ENCODE data around the gene TTLL9.

Gene TTLL9

DNA sequence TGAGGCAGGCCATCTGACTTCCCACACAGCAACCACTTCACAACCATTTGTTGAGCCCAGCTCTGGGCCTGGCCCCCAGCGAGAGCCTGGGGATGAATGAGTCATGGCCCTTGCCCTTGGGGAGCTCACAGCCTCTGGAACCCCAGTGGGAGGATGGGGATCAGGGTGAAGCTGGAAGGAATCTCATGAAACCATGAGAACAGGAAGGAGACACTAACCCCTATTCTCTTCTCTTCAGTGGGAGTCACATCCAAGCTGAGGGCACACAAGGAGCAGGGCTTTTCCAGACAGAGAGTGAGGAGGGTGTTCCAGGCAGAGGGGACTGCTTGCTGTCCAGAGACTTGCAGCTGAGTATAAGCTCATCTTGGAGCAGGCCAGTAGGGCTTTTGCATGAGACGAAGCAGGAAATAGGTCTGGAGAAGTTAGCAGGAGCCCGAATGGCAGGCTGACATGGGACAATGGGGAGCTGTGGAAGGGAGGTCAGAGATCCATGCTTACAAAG is 32.5 kb upstream of the TTLL9 start:
- H3K4me3 ChIP-seq (ENCODE audit: low read length): no peak overlapping the region
- no peak for DNase-seq (ENCODE audit: low read depth)
- TF ChIP-seq, protein P1, sequence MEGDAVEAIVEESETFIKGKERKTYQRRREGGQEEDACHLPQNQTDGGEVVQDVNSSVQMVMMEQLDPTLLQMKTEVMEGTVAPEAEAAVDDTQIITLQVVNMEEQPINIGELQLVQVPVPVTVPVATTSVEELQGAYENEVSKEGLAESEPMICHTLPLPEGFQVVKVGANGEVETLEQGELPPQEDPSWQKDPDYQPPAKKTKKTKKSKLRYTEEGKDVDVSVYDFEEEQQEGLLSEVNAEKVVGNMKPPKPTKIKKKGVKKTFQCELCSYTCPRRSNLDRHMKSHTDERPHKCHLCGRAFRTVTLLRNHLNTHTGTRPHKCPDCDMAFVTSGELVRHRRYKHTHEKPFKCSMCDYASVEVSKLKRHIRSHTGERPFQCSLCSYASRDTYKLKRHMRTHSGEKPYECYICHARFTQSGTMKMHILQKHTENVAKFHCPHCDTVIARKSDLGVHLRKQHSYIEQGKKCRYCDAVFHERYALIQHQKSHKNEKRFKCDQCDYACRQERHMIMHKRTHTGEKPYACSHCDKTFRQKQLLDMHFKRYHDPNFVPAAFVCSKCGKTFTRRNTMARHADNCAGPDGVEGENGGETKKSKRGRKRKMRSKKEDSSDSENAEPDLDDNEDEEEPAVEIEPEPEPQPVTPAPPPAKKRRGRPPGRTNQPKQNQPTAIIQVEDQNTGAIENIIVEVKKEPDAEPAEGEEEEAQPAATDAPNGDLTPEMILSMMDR (IDR thresholded peaks at IDR 0.05; ENCODE audit: insufficient read depth, low read depth, low read length, missing control alignments): no peak

DNA sequence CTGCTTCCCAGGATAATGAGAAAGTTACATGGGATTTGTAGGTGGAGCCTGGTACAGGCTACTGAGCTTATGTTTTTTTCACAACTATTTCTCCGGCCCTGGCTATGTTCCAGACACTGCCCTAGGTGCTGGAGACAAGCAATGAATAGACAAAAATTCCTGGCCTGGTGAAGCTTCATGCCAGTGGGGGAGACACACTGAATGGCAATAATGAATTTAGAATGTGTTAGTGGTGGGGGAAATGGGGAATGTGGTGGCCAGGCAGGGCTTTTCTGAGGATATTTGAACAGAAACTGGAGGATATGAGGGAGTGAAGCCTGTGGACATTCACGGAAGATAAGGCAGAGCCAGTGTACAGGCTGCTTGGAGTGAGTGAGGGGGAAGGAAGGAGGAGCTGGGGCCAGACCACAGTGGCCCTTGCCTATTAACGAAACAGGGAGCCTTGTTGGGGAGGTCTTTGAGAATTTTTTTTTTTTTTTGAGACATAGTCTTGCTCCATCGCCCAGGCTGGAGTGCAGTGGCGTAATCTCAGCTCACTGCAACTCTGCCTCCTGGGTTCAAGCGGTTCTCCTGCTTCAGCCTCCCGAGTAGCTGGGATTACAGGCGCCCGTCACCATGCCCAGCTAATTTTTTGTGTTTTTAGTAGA is 31.7 kb upstream of the TTLL9 start:
- TF ChIP-seq, protein P1 (IDR thresholded peaks at IDR 0.05; ENCODE audit: insufficient read depth, low read depth, low read length, missing control alignments): no peak
- DNase-seq (ENCODE audit: low read depth): no peak
- H3K4me3 ChIP-seq (ENCODE audit: low read length): no peak overlapping the region

DNA sequence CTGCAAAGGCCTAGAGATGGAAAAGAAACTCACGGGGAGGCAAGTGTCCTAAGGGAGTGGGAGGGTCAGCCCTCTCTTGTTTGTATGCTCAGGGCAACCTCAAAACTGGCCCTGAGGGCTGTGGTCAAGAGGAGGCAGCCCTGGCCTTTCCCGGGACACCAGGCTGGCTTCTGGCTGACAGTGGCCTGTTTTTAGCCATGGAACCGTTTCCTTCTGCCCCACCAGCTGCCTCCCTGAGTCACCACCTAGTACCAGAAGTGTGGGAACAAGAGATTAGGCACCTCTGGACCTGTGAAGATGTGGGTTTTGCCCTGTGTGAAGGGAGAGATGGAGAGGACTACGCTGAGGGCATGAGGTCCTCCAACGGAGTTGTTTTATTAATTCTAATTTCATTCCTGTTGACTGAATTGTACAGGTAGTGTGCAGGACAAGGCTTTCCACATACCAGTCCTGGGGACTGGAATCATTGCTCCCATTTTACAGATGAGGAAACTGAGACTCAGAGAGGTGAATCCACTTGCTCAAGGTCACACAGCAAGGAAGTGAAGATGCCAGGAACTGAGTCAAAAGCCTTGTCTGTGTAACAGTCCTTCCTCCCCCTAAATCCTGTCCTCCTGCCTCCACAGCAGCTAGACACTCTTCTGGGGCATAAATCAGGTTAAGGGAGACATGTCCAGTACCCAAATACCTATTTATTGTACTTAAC is 30.5 kb upstream of the TTLL9 start:
- TF ChIP-seq, protein P1 (IDR thresholded peaks at IDR 0.05; ENCODE audit: insufficient read depth, low read depth, low read length, missing control alignments): no peak
- no peak overlapping the region for H3K4me3 ChIP-seq (ENCODE audit: low read length)
- DNase-seq (ENCODE audit: low read depth): no peak

DNA sequence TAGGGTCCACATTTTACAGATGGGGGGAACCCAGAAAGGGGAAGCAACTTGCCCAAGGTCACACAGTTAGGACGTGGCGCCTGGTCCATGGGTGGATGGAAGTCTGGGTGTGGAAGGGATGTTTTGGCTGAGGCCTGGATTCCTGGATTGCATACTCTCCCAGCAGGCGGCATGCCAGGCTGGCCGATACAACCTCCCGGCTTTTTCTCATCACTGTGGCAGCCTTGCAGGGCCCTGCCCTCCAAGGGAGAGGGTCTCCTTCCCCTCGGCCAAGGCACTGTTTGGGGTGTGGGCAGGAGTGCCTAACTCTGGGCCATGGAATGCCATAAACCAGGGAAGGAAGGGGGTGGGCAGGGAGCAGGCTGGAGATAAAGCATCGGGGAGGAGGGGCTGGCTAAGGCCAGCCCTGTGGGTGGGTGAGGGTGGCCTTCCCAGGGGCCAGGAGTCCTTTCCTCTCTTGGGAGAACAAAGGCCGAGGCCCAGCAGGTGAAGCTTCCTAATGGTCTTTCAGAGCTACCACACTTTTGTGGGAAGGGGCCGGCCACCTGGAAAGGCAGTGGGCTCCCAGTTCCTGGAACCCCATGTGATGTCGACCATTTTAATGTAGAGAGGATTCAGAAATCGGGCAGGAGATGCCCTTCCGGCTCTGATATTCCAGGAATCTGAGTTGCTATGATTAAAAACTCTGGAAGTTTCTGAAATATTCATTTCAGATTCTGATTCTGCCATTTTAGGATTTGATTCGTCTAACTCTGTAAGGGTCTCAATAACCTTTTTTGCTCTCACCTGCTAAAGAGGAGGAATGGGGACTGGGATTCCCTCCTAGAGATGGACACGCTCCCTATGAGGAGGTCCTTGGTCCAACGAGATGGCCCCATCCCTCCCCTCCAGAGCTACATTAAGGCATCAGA is 29.3 kb upstream of the TTLL9 start:
- no peak overlapping the region for H3K4me3 ChIP-seq (ENCODE audit: low read length)
- no peak for DNase-seq (ENCODE audit: low read depth)
- TF ChIP-seq, protein P1 (IDR thresholded peaks at IDR 0.05; ENCODE audit: insufficient read depth, low read depth, low read length, missing control alignments): no peak

DNA sequence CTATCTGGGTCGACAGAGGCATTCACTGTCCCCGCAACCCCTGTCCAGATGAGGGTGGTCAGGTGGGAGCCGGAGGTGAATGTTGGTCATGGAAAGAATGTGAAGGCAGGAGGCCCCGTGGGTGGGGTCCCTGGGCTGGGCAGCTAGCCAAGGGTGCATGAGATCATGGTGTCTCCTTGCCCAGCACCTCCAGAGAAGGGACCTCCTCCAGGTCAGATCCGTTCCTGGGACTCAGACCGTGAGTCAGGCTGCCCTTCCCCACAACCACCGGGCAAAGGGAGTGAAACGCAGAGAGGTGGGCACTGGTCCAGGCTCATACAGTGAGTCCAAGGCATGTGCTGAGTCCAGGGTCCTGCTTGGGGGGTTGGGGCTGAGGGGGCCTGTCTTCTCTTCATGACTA is 28.5 kb upstream of the TTLL9 start:
- H3K4me3 ChIP-seq (ENCODE audit: low read length): no peak overlapping the region
- TF ChIP-seq, protein P1 (IDR thresholded peaks at IDR 0.05; ENCODE audit: insufficient read depth, low read depth, low read length, missing control alignments): no peak
- DNase-seq (ENCODE audit: low read depth): peak; percentile 17

DNA sequence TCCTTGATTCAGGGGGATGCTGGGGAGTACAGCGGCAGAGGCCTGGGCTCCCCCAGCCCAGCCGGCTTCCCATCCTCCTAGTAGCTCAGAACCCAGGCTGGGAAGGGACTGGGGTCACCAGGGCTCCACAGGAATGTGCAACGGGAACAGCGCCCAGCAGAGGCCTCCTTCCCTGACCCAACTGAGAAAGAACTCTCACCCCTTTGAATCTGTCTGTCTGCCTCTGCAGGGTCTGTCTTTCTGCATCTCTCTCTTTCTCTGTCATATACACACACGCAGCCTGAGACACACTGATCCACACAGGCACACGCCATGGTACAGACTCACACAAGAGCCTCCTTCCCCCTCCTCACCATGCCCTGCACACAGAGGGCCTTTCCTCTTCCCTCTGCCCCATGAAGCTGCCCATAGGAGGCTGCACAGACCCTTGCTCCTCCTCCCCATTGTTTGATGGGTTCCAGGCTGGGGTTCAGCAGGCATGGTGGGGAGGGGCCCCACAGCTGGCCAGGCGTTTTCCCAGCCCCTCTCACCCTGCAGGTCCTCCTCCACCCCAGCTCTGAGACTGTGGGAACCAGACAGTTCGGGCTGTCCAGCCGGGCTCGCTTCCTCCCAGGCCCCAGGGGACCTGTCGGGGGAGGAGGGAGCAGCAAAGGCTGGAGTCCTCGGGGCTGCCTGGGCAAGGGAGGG is 27.8 kb upstream of the TTLL9 start:
- TF ChIP-seq, protein P1 (IDR thresholded peaks at IDR 0.05; ENCODE audit: insufficient read depth, low read depth, low read length, missing control alignments): no peak
- DNase-seq (ENCODE audit: low read depth): no peak
- H3K4me3 ChIP-seq (ENCODE audit: low read length): no peak overlapping the region
